Mesothelial cell of epicardium (in vitro differentiated cells): ENCODE measurements around the gene ZWILCH. TPM values are rescaled to one million over a fixed set of nuclear protein-coding genes. Genes with fewer than 3 reads are reported as not detected.
A peak's percentile ranks its signal among the peaks of the same experiment; 100 is the strongest.

ENCODE experiments used
- DNase-seq, 2 experiments: peaks; one replicate each; pipeline ENCODE4 v3.0.0; 2021; ENCODE audit warnings: low spot score in 2 of 2; ENCODE audit not compliant: unreplicated experiment in 2 of 2
- H3K27ac Mint-ChIP-seq: 2 replicates; pipeline ENCODE4 v1.8.0; 2021; ENCODE audit warnings: mixed read lengths
- H3K27me3 Mint-ChIP-seq: 2 replicates; pipeline ENCODE4 v1.8.0; 2021; ENCODE audit warnings: low read depth, mixed read lengths
- H3K36me3 Mint-ChIP-seq: 2 replicates; pipeline ENCODE4 v1.8.0; 2021; ENCODE audit warnings: mixed read lengths
- H3K4me1 Mint-ChIP-seq: 2 replicates; pipeline ENCODE4 v1.8.0; 2021; ENCODE audit warnings: mixed read lengths
- H3K4me3 Mint-ChIP-seq: 2 replicates; pipeline ENCODE4 v1.8.0; 2021; ENCODE audit warnings: mild to moderate bottlenecking, moderate library complexity, mixed read lengths
- H3K9me3 Mint-ChIP-seq: 2 replicates; pipeline ENCODE4 v1.8.0; 2021; ENCODE audit warnings: mixed read lengths
- total RNA-seq: library from RNA; stranded (reverse); gene quantifications from 3 replicates; pipeline ENCODE4 v1.2.1, GENCODE V29; 2021
- TF ChIP-seq, protein P1 (sequence below): fragments of 200-600 bp; sonication (generic); IDR thresholded peaks from one replicate; pipeline ENCODE4 v1.5.0; 2021; ENCODE audit warnings: antibody characterized with exemption; ENCODE audit not compliant: unreplicated experiment

Gene ZWILCH
- total RNA-seq, 1 donor from 2014 or later: 16.5 TPM

DNA sequence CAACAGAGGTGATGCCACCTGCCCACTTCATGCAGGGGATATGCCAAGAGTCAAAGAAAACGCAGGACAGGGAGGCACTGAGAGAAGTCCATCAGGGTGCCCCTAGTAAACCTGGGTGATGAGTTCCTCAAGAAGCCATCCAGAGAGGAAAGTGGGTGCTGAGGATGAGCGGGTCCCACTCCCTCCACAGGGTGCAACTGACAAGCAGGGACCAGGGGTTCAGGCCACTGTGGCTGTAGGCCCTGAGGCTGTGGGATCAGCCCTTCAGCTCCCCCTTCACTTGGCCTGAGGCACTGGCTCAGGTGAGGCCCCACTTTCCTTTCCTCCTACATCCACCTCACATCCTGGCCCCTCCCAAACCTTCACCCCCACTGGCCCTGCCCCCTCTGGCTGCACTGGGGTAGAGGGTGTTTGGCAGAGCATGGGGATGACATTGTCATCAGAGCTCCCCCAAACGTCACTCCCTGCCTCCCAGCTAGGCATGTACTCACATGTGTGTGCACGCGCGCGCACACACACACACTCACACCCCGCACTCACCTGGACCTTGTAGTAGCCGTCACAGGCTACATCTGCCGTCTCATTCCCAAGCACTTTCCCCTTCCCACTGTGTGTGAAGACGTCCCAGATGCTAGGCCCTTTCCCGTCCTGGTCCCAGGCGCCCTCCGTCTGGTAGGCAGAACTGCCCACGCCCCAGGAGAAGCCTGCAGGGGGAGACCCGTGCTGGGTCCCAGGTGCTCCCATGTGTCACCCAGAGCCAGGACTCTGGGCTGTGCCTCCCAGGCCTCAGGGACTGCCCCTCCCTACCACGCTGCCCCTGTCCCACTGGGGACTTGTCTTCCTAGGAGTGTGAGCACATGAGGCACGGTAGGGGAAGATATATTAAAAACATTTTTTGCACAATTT is 59.3 kb downstream of the ZWILCH start:
- Mint-ChIP-seq H3K27ac (no peak overlapping the region), H3K27me3 (no peaks in the 10 kb centered on the region), H3K9me3 (no peaks in the 10 kb centered on the region), H3K36me3 (no peaks in the 10 kb centered on the region), H3K4me3 (no peak overlapping the region), H3K4me1 (peaks cover 20% of the 10 kb centered on the region)
- TF ChIP-seq, protein P1, sequence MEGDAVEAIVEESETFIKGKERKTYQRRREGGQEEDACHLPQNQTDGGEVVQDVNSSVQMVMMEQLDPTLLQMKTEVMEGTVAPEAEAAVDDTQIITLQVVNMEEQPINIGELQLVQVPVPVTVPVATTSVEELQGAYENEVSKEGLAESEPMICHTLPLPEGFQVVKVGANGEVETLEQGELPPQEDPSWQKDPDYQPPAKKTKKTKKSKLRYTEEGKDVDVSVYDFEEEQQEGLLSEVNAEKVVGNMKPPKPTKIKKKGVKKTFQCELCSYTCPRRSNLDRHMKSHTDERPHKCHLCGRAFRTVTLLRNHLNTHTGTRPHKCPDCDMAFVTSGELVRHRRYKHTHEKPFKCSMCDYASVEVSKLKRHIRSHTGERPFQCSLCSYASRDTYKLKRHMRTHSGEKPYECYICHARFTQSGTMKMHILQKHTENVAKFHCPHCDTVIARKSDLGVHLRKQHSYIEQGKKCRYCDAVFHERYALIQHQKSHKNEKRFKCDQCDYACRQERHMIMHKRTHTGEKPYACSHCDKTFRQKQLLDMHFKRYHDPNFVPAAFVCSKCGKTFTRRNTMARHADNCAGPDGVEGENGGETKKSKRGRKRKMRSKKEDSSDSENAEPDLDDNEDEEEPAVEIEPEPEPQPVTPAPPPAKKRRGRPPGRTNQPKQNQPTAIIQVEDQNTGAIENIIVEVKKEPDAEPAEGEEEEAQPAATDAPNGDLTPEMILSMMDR: no peak
- peak in 1 of 2 experiments; percentile 36 for DNase-seq

DNA sequence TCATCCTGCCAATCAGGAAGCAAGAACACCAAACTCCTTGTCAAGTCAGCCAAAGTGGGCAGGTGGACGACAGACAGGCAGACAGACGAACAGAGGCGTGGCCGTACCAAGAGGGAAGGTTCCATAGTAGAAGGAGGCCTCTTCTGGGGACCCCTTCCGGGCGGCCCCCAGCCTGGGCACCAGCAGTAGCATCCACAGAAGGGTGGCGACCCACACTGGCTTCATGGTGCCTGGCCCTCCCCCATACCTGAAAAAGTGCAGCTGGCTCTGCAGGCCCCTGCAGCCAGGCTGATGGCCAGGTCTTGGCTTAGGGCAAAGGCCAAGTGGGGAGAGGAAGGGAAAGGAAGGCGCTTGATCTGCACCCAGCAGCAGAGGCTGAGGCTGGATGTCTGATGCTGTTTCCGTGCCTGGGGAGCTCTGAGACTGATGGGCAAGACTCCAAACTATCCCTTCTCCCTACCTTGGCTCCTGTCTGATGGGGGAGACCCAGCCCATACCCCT is 60.1 kb downstream of the ZWILCH start:
- Mint-ChIP-seq H3K4me3 (no peak overlapping the region), H3K4me1 (peaks cover 20% of the 10 kb centered on the region), H3K9me3 (no peaks in the 10 kb centered on the region), H3K27ac (no peak overlapping the region), H3K36me3 (no peaks in the 10 kb centered on the region), H3K27me3 (no peaks in the 10 kb centered on the region)
- DNase-seq: peak in 1 of 2 experiments; percentile 35
- TF ChIP-seq, protein P1: no peak

DNA sequence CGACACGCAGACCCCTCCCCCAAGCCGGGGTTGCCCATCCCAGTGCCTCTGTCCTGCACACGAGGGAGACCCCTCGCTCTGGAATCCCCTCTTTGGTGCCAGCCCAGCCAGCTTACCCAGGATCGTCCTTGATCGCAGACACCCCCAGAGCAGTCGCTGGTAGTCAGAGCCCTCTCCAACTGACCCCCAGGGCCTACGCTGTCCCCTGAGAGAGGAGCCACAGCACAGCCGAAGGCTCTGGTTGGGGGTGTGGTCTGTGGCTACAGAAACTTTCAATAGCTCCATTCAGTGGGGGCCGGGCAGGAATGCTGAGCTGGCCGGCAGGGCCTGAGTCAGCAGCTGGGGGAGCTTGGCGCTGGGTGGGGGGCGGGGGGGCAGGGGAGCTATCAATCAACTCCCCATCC is 60.6 kb downstream of the ZWILCH start, which contains the start of gene LCTL:
TSS of gene LCTL (minus strand) at position 258 of the 404 bp plus-strand sequence. CDS start 633 bp downstream, outside the sequence.
- no peaks in the 10 kb centered on the region for H3K9me3 Mint-ChIP-seq
- H3K27ac Mint-ChIP-seq: peak within 1 kb of the TSS; percentile 51
- TF ChIP-seq, protein P1: no peak
- no peaks in the 10 kb centered on the region for H3K36me3 Mint-ChIP-seq
- no peak for DNase-seq
- no peaks in the 10 kb centered on the region for H3K27me3 Mint-ChIP-seq
- H3K4me1 Mint-ChIP-seq: peaks cover 20% of the 10 kb centered on the region
- no peak within 1 kb of the TSS for H3K4me3 Mint-ChIP-seq

DNA sequence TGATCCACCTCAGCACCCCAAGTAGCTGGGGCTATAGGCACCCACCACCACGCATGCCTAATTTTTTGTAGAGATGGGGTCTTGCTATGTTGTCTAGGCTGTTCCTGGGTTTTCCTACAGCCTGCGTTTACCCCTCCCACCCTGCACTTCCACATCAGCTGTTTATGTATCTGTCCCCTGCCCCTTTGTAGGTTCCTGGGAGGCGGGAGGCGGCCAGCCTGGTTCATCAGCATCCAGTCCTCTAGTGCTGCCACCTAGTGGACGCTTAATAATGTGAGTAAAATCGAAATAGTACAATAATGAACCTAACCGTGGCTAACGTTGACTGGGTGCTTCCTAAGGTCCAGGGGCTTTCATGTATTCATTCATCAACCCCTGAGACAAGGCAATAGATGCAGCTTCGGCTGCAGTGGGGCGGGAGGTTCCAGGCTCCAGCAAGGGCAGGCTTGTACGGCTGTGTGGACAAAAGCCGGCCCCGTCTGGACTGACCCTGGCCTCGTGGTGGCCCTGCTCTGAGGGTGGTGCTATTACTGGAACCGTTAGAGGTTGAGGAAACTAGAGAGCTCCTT is 61.9 kb downstream of the ZWILCH start:
- no peaks in the 10 kb centered on the region for H3K27me3 Mint-ChIP-seq
- TF ChIP-seq, protein P1: peak; percentile 78
- peaks cover 20% of the 10 kb centered on the region for H3K4me1 Mint-ChIP-seq
- no peak overlapping the region for H3K4me3 Mint-ChIP-seq
- H3K27ac Mint-ChIP-seq: peak overlapping the region; percentile 51
- no peaks in the 10 kb centered on the region for H3K9me3 Mint-ChIP-seq
- peak; percentile 55 to 63 for DNase-seq
- H3K36me3 Mint-ChIP-seq: no peaks in the 10 kb centered on the region

DNA sequence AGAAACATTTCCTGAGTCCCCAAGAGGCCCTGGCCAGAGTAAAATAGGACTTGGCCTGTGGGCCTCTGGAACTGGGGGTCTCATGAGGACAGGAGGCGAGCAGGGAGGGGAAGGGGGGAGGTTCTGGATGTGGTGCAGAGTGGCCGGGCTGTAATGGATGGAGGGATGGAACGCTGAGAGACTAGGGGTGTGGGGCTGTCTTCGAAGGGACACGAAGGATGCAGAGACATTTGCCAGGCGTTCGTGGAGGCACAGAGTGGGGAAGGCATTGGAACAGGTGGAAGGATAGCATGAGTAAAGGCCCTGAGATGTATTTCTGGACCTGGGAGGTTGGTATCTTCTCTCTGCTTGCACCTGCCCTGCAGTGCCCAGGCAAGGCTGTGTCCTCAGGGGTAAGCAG is 62.8 kb downstream of the ZWILCH start:
- Mint-ChIP-seq H3K27me3 (no peaks in the 10 kb centered on the region), H3K4me3 (no peak overlapping the region), H3K27ac (no peak overlapping the region), H3K9me3 (no peaks in the 10 kb centered on the region), H3K36me3 (no peaks in the 10 kb centered on the region), H3K4me1 (peaks cover 20% of the 10 kb centered on the region)
- no peak for DNase-seq
- TF ChIP-seq, protein P1: no peak
